PC-3 (cell line): ENCODE measurements around the gene HECTD2. TPM values are rescaled to one million over a fixed set of nuclear protein-coding genes. Genes with fewer than 3 reads are reported as not detected.

ENCODE experiments used
- ATAC-seq: fragments of 200-7000 bp; cut with Tn5 transposase; 2 replicates; pipeline ENCODE4 v1.9.1; 2020; ENCODE audit warnings: mild to moderate bottlenecking, moderate library complexity
- BruUV-seq: library from RNA; stranded (reverse); fragments of 400-500 nt; replicated peaks from 2 replicates; lab custom pipeline; 2021; lab: Mats Ljungman, UMichigan
- CTCF ChIA-PET: fragments of 300-600 bp; sonication (Branson Sonifier 250); formaldehyde crosslinking; loops from one replicate; lab custom pipeline; 2022; ENCODE audit warnings: antibody characterized with exemption; lab: Charles Lee
- POLR2A ChIA-PET: fragments of 300-600 bp; sonication (Branson Sonifier 250); formaldehyde crosslinking; loops from one replicate; lab custom pipeline; 2022; ENCODE audit warnings: antibody characterized with exemption; ENCODE audit not compliant: unreplicated experiment; lab: Charles Lee
- DNase-seq: peaks from one replicate; pipeline ENCODE4 v3.0.0-alpha.2; 2015
- H2AFZ ChIP-seq: fragments of 300-600 bp; sonication (generic); 2 replicates; pipeline ENCODE4 v1.6.0; 2016; ENCODE audit warnings: antibody characterized with exemption, low read length
- H3F3A ChIP-seq: fragments of 300-600 bp; sonication (generic); one replicate; pipeline ENCODE4 v1.6.0; 2017; ENCODE audit warnings: antibody characterized with exemption, low read length, control low read depth, mild to moderate bottlenecking; ENCODE audit not compliant: unreplicated experiment
- H3K27ac ChIP-seq: fragments of 300-600 bp; sonication (generic); 2 replicates; pipeline ENCODE4 v1.5.1; 2016; ENCODE audit warnings: mild to moderate bottlenecking, low read length
- H3K27me3 ChIP-seq: fragments of 300-600 bp; sonication (generic); 2 replicates; pipeline ENCODE4 v1.6.1; 2016; ENCODE audit warnings: low read length, mixed read lengths
- H3K36me3 ChIP-seq: fragments of 300-600 bp; sonication (generic); 2 replicates; pipeline ENCODE4 v1.6.1; 2016; ENCODE audit warnings: low read depth, mixed run types, low read length, mixed read lengths
- H3K4me1 ChIP-seq: fragments of 300-600 bp; sonication (generic); 2 replicates; pipeline ENCODE4 v1.5.1; 2016; ENCODE audit warnings: low read length; ENCODE audit not compliant: insufficient read depth
- H3K4me2 ChIP-seq: fragments of 300-600 bp; sonication (generic); 2 replicates; pipeline ENCODE4 v1.6.0; 2016; ENCODE audit warnings: low read length
- H3K4me3 ChIP-seq: fragments of 300-600 bp; sonication (generic); 2 replicates; pipeline ENCODE4 v1.5.1; 2016; ENCODE audit warnings: mild to moderate bottlenecking, low read length, mixed read lengths
- H3K79me2 ChIP-seq: fragments of 300-600 bp; sonication (generic); 2 replicates; pipeline ENCODE4 v1.6.1; 2017; ENCODE audit warnings: low read length, mixed read lengths
- H3K9ac ChIP-seq: fragments of 300-600 bp; sonication (generic); 2 replicates; pipeline ENCODE4 v1.6.0; 2016; ENCODE audit warnings: mild to moderate bottlenecking, low read length
- H3K9me2 ChIP-seq: fragments of 300-600 bp; sonication (generic); replicated peaks from 2 replicates; pipeline ENCODE4 v1.6.1; 2016; ENCODE audit warnings: mixed run types, low read length, mixed read lengths
- H3K9me3 ChIP-seq: fragments of 300-600 bp; sonication (generic); 2 replicates; pipeline ENCODE4 v1.6.1; 2016; ENCODE audit warnings: low read length, mixed read lengths
- H4K20me1 ChIP-seq: fragments of 300-600 bp; sonication (generic); 2 replicates; pipeline ENCODE4 v1.6.1; 2016; ENCODE audit warnings: low read length, mixed read lengths
- CTCF ChIP-seq: fragments of 300-600 bp; sonication (generic); conservative IDR thresholded peaks from 2 replicates; pipeline ENCODE4 v1.5.1; 2017; ENCODE audit warnings: antibody characterized with exemption, low read depth, mild to moderate bottlenecking, low read length
- EZH2 ChIP-seq: fragments of 300-600 bp; sonication (generic); IDR thresholded peaks from one replicate; pipeline ENCODE4 v1.6.1; 2017; ENCODE audit warnings: antibody characterized with exemption, mild to moderate bottlenecking, low read length; ENCODE audit not compliant: unreplicated experiment
- EZH2phosphoT487 ChIP-seq: fragments of 300-600 bp; sonication (generic); IDR thresholded peaks from 2 replicates; pipeline ENCODE4 v1.6.1; 2018; ENCODE audit warnings: mild to moderate bottlenecking, antibody characterized with exemption, low read length, borderline replicate concordance
- intact Hi-C: fragments of 100-400 bp; cut with micrococcal nuclease; formaldehyde crosslinking; loops from 2 replicates; pipeline ENCODE4 v1.9.0; 2023
- total RNA-seq: library from RNA; depleted of rRNA; stranded (reverse); fragments of >200 nt; gene quantifications from 2 replicates; pipeline ENCODE4 v1.2.3, GENCODE V29; 2014

The HECTD2 gene
- total RNA-seq, 1 experiment from 2014 or later, result 2.9 TPM

- Histone ChIP-seq H3K27me3 (no peaks in the 10 kb centered on the region), H3K9me2 (no peaks in the 10 kb centered on the region), H3K9me3 (no peaks in the 10 kb centered on the region), H3K4me1 (no peaks in the 10 kb centered on the region), H3K27ac (no peak overlapping the region), H3K4me3 (no peak overlapping the region), H3K36me3 (no peaks in the 10 kb centered on the region), H3K9ac (no peak overlapping the region), H3K4me2 (no peak overlapping the region), H4K20me1 (no peaks in the 10 kb centered on the region), H3F3A (no peaks in the 10 kb centered on the region), H3K79me2 (no peaks in the 10 kb centered on the region), H2AFZ (no peak overlapping the region)
- intact Hi-C loops, result no loop called here
- DNase-seq (no peak), ATAC-seq (no peak)
- TF ChIP-seq CTCF, result no peak
- ChIA-PET POLR2A (no interaction called here), CTCF (no interaction called here)
- no TSS peak for BruUV-seq
Measured at GRCh38 chr10:91520661-91521060, 110.5 kb downstream of the HECTD2 start.

GRCh38 chr10:91521439-91521838 is 111.3 kb downstream of the HECTD2 start:
- DNase-seq (peak; percentile 5), ATAC-seq (no peak)
- Histone ChIP-seq H3K79me2 (no peaks in the 10 kb centered on the region), H3K36me3 (no peaks in the 10 kb centered on the region), H3F3A (no peaks in the 10 kb centered on the region), H3K9me3 (no peaks in the 10 kb centered on the region), H3K4me1 (no peaks in the 10 kb centered on the region), H3K27ac (no peak overlapping the region), H3K4me3 (no peak overlapping the region), H3K27me3 (no peaks in the 10 kb centered on the region), H3K9me2 (no peaks in the 10 kb centered on the region), H2AFZ (no peak overlapping the region), H3K4me2 (no peak overlapping the region), H4K20me1 (no peaks in the 10 kb centered on the region), H3K9ac (no peak overlapping the region)
- intact Hi-C loops, result no loop called here
- ChIA-PET CTCF (no interaction called here), POLR2A (no interaction called here)
- TF ChIP-seq EZH2 (no peak), EZH2phosphoT487 (no peak), CTCF (no peak)
- BruUV-seq, result no TSS peak

DNA sequence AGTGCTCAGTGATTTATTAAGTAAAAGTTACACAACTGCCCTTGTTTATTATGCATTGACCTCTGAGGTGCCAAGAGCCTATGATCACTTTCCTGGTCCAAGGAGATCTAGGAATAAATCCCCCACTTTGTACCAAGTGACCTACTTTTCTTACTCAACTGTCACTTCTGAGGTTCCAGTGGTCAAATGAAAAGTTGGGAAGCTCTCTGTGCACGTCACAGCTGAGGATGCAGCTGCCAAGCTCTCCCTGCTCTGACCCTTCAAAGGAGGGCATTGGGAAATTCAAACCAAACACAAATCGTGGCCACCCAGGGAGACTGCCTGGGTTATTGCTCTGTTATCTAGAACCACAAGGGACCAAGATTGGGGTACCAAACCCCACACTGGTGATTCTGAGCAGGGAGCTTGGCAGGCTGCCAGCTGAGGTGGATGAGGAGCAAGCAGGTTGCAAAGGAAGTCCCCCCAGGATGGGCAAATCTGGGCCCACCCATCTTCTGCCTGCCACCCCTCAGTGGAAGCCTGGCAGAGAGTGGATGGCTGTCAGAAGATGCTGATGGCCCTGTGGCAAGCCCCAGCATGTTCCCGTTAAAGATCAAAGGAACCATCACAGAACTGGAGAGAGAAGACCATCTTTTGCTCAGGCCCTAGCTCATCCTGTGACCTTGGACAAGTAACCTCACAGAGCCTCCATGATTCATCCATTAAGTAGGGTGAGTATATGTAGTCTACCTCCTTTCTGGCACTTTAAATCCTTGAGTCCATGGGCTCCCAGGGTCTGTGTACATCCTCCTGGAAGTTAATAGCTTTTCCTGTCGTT is 116.0 kb downstream of the HECTD2 start:
- CTCF ChIA-PET, result no interaction called here
- intact Hi-C loops, result no loop called here
- no peaks in the 10 kb centered on the region for H3K4me1 ChIP-seq
- H2AFZ ChIP-seq, result no peak overlapping the region
- no peak overlapping the region for H3K9ac ChIP-seq
- POLR2A ChIA-PET, result no interaction called here
- no peaks in the 10 kb centered on the region for H3K36me3 ChIP-seq
- H3K9me3 ChIP-seq, result no peaks in the 10 kb centered on the region
- H3F3A ChIP-seq, result no peaks in the 10 kb centered on the region
- TF ChIP-seq CTCF, result no peak
- no peak for TF ChIP-seq EZH2
- TF ChIP-seq EZH2phosphoT487, result no peak
- H3K4me3 ChIP-seq, result no peak overlapping the region
- no peaks in the 10 kb centered on the region for H3K79me2 ChIP-seq
- no peaks in the 10 kb centered on the region for H3K27me3 ChIP-seq
- BruUV-seq, result no TSS peak
- H4K20me1 ChIP-seq, result no peaks in the 10 kb centered on the region
- no peak for ATAC-seq
- no peak overlapping the region for H3K4me2 ChIP-seq
- no peak overlapping the region for H3K27ac ChIP-seq
- H3K9me2 ChIP-seq, result no peaks in the 10 kb centered on the region
- no peak for DNase-seq
